Liver (tissue), 9 donors: ENCODE results near the gene MADCAM1. TPM values are rescaled to one million over a fixed set of nuclear protein-coding genes. Genes with fewer than 3 reads are reported as not detected.
A peak's percentile ranks its signal among the peaks of the same experiment; 100 is the strongest.

Experiments
- DNase-seq: peaks from one replicate; pipeline ENCODE4 v3.0.0-alpha.2; 2017; ENCODE audit warnings: low spot score
- H3K27ac ChIP-seq, 2 donors: one replicate each; pipeline ENCODE4 v1.7.0; 2013; ENCODE audit warnings: inconsistent platforms in 2 of 2, low read length in 2 of 2, control low read depth in 1 of 2, low read depth in 1 of 2, mild to moderate bottlenecking in 1 of 2
- H3K27me3 ChIP-seq, 4 donors: one replicate each; pipeline versions ENCODE4 v1.6.1 to v1.7.0; 2013; ENCODE audit warnings: low read length in 3 of 4, inconsistent platforms in 1 of 4, mild to moderate bottlenecking in 1 of 4, moderate library complexity in 1 of 4; ENCODE audit not compliant: control insufficient read depth in 4 of 4, insufficient read depth in 4 of 4
- H3K36me3 ChIP-seq, 4 donors: one replicate each; pipeline versions ENCODE4 v1.6.1 to v1.7.0; 2013; ENCODE audit warnings: low read length in 3 of 4, mild to moderate bottlenecking in 3 of 4, low read depth in 1 of 4, moderate library complexity in 1 of 4; ENCODE audit not compliant: control insufficient read depth in 4 of 4, insufficient read depth in 3 of 4
- H3K4me1 ChIP-seq, 4 donors: one replicate each; pipeline versions ENCODE4 v1.6.1 to v1.7.0; 2013; ENCODE audit warnings: low read length in 3 of 4, mild to moderate bottlenecking in 3 of 4, moderate library complexity in 1 of 4; ENCODE audit not compliant: control insufficient read depth in 4 of 4, insufficient read depth in 4 of 4
- H3K4me3 ChIP-seq, 3 donors: one replicate each; pipeline versions ENCODE4 v1.6.1 to v1.7.0; 2013; ENCODE audit warnings: low read length in 3 of 3, control low read depth in 1 of 3, low read depth in 1 of 3, mild to moderate bottlenecking in 1 of 3
- H3K9ac ChIP-seq, 2 donors: one replicate each; pipeline ENCODE4 v1.7.0; 2013; ENCODE audit warnings: low read length in 2 of 2, mild to moderate bottlenecking in 2 of 2, moderate library complexity in 2 of 2, control low read depth in 1 of 2, low read depth in 1 of 2
- H3K9me3 ChIP-seq, 4 donors: one replicate each; pipeline versions ENCODE4 v1.6.1 to v1.7.0; 2013; ENCODE audit warnings: low read length in 3 of 4; ENCODE audit not compliant: control insufficient read depth in 4 of 4
- EGR1 ChIP-seq, 2 donors: IDR thresholded peaks; 2 replicates each; pipeline ENCODE4 v1.6.1; 2016 to 2018; ENCODE audit warnings: antibody characterized with exemption in 2 of 2, low read depth in 2 of 2
- FOXA2 ChIP-seq: IDR thresholded peaks from 2 replicates; pipeline ENCODE4 v1.6.1; 2016; ENCODE audit warnings: antibody characterized with exemption
- GABPA ChIP-seq, 2 donors: IDR thresholded peaks in 1 of 2; conservative IDR thresholded peaks in 1 of 2; 2 replicates each; pipeline ENCODE4 v1.6.1; 2016; ENCODE audit warnings: antibody characterized with exemption in 2 of 2, mild to moderate bottlenecking in 1 of 2, moderate library complexity in 1 of 2
- HNF4G ChIP-seq: IDR thresholded peaks from 2 replicates; pipeline ENCODE4 v1.6.1; 2016; ENCODE audit warnings: antibody characterized with exemption
- NR2F2 ChIP-seq: IDR thresholded peaks from 2 replicates; pipeline ENCODE4 v1.6.1; 2016; ENCODE audit warnings: antibody characterized with exemption
- RAD21 ChIP-seq, 2 donors: IDR thresholded peaks; 2 replicates each; pipeline ENCODE4 v1.6.1; 2016; ENCODE audit warnings: antibody characterized with exemption in 2 of 2, mild to moderate bottlenecking in 2 of 2
- RXRA ChIP-seq, 2 donors: IDR thresholded peaks; 2 replicates each; pipeline ENCODE4 v1.6.1; 2017 to 2018; ENCODE audit warnings: antibody characterized with exemption in 2 of 2, mild to moderate bottlenecking in 1 of 2
- SP1 ChIP-seq: IDR thresholded peaks from 2 replicates; pipeline ENCODE4 v1.6.1; 2018; ENCODE audit warnings: antibody characterized with exemption, mild to moderate bottlenecking
- TAF1 ChIP-seq: conservative IDR thresholded peaks from 2 replicates; pipeline ENCODE4 v1.6.1; 2016; ENCODE audit warnings: antibody characterized with exemption, mild to moderate bottlenecking
- WGBS: extraction: QIAGEN DNeasy Blood & Tissue Kit; methylation state at CpG from one replicate; pipeline ENCODE4 v1.1.7; 2013; 5-methylcytosine and 5-hydroxymethylcytosine counted together
- polyA plus RNA-seq, 2 donors: library from polyadenylated mRNA; stranded (reverse) in 1 of 2; unstranded in 1 of 2; fragments of 200-250 nt in 1 of 2; fragments of >200 nt in 1 of 2; fragmentation: Nextera tagmentation in 1 of 2; extraction: Ambion mirVana in 1 of 2; gene quantifications; one replicate each; pipeline versions ENCODE4 v1.2.1 to v1.2.3, GENCODE V29; 2013 to 2015
- total RNA-seq, 2 donors: library from RNA; depleted of rRNA; stranded (reverse); fragments of >200 nt; gene quantifications; one replicate each; pipeline ENCODE4 v1.2.3, GENCODE V29; 2014
- TF ChIP-seq, protein P1 (sequence below): IDR thresholded peaks from 2 replicates; pipeline ENCODE4 v1.6.1; 2016; ENCODE audit warnings: antibody characterized with exemption
- TF ChIP-seq, protein P2 (sequence below): IDR thresholded peaks from 2 replicates; pipeline ENCODE4 v1.6.1; 2016; ENCODE audit warnings: antibody characterized with exemption
- TF ChIP-seq, protein P3 (sequence below): IDR thresholded peaks from 2 replicates; pipeline ENCODE4 v1.6.1; 2016; ENCODE audit warnings: antibody characterized with exemption, mild to moderate bottlenecking
- TF ChIP-seq, protein P4 (sequence below): fragments of 150-350 bp; IDR thresholded peaks from 2 replicates; pipeline ENCODE4 v1.5.1; 2017; ENCODE audit warnings: improper control_type of control experiment, low read depth, low read length; ENCODE audit not compliant: missing input control
- donor health status: healthy.
- donor health status: healthy.
- donor health status: healthy.
- donor health status: healthy.
- donor health status: healthy.

MADCAM1 gene
- total and polyA plus RNA-seq, 4 donors, result 0.17 to 0.32 (median 0.24) TPM

DNA sequence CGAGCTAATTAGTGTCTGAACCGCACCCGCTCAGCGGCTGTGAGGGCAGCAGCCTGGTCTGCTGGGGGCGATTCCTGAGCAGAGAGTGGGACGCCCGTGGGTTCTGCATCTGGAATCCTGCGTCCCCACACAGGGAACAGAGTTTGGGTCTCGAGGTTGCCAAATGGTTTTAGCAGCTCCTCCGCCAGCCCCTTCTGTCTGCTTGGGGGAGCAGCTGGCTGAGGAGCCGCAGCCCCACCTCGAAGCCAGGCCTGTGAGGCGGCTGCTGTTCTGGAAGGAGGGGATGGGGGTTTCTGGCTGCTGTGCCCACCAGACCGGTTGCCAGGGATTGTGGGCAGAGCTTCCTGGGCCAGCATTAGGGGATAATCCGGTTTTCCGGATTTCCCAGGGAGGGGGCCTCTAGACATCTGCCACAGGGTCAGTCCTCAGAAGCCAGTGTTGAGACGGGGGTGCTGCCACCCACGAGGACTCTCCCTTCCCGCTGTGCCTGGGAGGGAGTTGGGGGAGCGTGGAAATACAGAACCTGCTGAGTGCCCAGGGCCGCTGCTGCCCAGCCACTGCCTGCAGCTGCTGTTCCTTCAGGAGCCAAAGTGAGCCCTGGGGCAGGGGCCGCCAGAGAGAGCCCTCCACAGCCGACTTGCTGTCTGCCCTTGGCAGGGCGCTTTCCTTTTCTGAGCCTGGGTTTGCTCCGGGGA lies 37.2 kb downstream of the MADCAM1 start:
- peak overlapping the region; percentile 81 to 83 (median 83) for H3K4me3 ChIP-seq

DNA sequence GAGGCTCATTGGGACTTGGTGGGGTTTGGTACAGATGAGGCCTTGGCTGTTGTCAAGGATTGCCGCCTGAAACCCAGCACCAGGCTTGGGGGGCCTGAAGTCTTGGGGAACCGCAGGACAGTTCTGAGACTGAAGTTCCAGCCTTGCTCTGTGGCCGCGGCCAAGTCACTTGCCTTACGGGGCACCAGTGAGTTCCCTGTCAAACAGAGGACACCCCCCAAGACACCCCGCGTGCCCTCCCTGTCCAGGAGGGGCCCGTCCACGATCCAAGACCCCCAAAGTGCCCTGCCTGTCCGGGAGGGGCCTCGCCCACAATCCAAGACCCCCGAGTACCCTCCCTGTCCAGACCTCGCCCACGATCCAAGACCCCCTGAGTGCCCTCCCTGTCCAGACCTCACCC lies 37.8 kb downstream of the MADCAM1 start:
- TF ChIP-seq GABPA (IDR thresholded peaks at IDR 0.05 in 1 of 2, conservative IDR thresholded peaks at IDR 0.05 in 1 of 2) (no peak), TAF1 (no peak), HNF4G (no peak), FOXA2 (no peak), EGR1 (IDR thresholded peaks at IDR 0.05; ENCODE audit: low read depth in 2 of 2) (no peak), SP1 (no peak), RAD21 (IDR thresholded peaks at IDR 0.05) (no peak), RXRA (IDR thresholded peaks at IDR 0.05) (no peak), NR2F2 (no peak)
- TF ChIP-seq, protein P1, sequence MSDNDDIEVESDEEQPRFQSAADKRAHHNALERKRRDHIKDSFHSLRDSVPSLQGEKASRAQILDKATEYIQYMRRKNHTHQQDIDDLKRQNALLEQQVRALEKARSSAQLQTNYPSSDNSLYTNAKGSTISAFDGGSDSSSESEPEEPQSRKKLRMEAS, result no peak
- TF ChIP-seq, protein P2, sequence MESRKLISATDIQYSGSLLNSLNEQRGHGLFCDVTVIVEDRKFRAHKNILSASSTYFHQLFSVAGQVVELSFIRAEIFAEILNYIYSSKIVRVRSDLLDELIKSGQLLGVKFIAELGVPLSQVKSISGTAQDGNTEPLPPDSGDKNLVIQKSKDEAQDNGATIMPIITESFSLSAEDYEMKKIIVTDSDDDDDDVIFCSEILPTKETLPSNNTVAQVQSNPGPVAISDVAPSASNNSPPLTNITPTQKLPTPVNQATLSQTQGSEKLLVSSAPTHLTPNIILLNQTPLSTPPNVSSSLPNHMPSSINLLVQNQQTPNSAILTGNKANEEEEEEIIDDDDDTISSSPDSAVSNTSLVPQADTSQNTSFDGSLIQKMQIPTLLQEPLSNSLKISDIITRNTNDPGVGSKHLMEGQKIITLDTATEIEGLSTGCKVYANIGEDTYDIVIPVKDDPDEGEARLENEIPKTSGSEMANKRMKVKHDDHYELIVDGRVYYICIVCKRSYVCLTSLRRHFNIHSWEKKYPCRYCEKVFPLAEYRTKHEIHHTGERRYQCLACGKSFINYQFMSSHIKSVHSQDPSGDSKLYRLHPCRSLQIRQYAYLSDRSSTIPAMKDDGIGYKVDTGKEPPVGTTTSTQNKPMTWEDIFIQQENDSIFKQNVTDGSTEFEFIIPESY, result no peak
- TF ChIP-seq, protein P3, sequence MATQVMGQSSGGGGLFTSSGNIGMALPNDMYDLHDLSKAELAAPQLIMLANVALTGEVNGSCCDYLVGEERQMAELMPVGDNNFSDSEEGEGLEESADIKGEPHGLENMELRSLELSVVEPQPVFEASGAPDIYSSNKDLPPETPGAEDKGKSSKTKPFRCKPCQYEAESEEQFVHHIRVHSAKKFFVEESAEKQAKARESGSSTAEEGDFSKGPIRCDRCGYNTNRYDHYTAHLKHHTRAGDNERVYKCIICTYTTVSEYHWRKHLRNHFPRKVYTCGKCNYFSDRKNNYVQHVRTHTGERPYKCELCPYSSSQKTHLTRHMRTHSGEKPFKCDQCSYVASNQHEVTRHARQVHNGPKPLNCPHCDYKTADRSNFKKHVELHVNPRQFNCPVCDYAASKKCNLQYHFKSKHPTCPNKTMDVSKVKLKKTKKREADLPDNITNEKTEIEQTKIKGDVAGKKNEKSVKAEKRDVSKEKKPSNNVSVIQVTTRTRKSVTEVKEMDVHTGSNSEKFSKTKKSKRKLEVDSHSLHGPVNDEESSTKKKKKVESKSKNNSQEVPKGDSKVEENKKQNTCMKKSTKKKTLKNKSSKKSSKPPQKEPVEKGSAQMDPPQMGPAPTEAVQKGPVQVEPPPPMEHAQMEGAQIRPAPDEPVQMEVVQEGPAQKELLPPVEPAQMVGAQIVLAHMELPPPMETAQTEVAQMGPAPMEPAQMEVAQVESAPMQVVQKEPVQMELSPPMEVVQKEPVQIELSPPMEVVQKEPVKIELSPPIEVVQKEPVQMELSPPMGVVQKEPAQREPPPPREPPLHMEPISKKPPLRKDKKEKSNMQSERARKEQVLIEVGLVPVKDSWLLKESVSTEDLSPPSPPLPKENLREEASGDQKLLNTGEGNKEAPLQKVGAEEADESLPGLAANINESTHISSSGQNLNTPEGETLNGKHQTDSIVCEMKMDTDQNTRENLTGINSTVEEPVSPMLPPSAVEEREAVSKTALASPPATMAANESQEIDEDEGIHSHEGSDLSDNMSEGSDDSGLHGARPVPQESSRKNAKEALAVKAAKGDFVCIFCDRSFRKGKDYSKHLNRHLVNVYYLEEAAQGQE, result no peak
- TF ChIP-seq, protein P4, sequence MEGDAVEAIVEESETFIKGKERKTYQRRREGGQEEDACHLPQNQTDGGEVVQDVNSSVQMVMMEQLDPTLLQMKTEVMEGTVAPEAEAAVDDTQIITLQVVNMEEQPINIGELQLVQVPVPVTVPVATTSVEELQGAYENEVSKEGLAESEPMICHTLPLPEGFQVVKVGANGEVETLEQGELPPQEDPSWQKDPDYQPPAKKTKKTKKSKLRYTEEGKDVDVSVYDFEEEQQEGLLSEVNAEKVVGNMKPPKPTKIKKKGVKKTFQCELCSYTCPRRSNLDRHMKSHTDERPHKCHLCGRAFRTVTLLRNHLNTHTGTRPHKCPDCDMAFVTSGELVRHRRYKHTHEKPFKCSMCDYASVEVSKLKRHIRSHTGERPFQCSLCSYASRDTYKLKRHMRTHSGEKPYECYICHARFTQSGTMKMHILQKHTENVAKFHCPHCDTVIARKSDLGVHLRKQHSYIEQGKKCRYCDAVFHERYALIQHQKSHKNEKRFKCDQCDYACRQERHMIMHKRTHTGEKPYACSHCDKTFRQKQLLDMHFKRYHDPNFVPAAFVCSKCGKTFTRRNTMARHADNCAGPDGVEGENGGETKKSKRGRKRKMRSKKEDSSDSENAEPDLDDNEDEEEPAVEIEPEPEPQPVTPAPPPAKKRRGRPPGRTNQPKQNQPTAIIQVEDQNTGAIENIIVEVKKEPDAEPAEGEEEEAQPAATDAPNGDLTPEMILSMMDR, result no peak
- no peak for DNase-seq
- WGBS, result 78% methylated on average over 14 of the region's 14 CpGs
- H3K4me1 ChIP-seq, result peaks cover 15 to 37% (median 22%) of the 10 kb centered on the region in 4 donors
- peak overlapping the region in 1 of 2 donors; percentile 85 for H3K9ac ChIP-seq
- no peaks in the 10 kb centered on the region for H3K27me3 ChIP-seq
- peak overlapping the region in 2 of 3 donors; percentile 83 for H3K4me3 ChIP-seq
- no peaks in the 10 kb centered on the region for H3K9me3 ChIP-seq
- peaks cover 3 to 19% (median 14%) of the 10 kb centered on the region in 4 donors for H3K36me3 ChIP-seq
- peak overlapping the region; percentile 83 to 95 for H3K27ac ChIP-seq

More for the DNA sequence above, 37.2 kb downstream of the MADCAM1 start:
- no peak for DNase-seq
- peaks cover 15 to 37% (median 22%) of the 10 kb centered on the region in 4 donors for H3K4me1 ChIP-seq
- H3K9ac ChIP-seq, result peak overlapping the region; percentile 85 to 86
- 29% methylated on average over 25 of the region's 25 CpGs for WGBS
- H3K27ac ChIP-seq, result peak overlapping the region; percentile 83 to 95
- no peaks in the 10 kb centered on the region for H3K9me3 ChIP-seq
- no peak for TF ChIP-seq TAF1
- TF ChIP-seq FOXA2, result no peak
- H3K27me3 ChIP-seq, result no peaks in the 10 kb centered on the region
- H3K36me3 ChIP-seq, result peaks cover 2 to 19% (median 10%) of the 10 kb centered on the region in 4 donors
